Prostate gland (tissue), 2 donors: ENCODE measurements around the gene HSCB.

ENCODE experiments used
- CTCF ChIP-seq, 4 experiments: fragments of 200-600 bp in 2 of 4; fragments of 450-650 bp in 2 of 4; sonication (generic) in 2 of 4; IDR thresholded peaks; 1 replicate in 3 of 4; 2 replicates in 1 of 4; pipeline ENCODE4 v1.5.1; 2016 to 2019; ENCODE audit warnings: antibody characterized with exemption in 4 of 4, mild to moderate bottlenecking in 2 of 4, moderate library complexity in 2 of 4
- POLR2A ChIP-seq: fragments of 450-650 bp; IDR thresholded peaks from one replicate; pipeline ENCODE4 v1.6.1; 2016; ENCODE audit warnings: antibody characterized with exemption, mild to moderate bottlenecking
- POLR2AphosphoS5 ChIP-seq: sonication (generic); formaldehyde crosslinking; IDR thresholded peaks from one replicate; pipeline ENCODE4 v1.6.1; 2017; ENCODE audit warnings: antibody characterized with exemption

DNA sequence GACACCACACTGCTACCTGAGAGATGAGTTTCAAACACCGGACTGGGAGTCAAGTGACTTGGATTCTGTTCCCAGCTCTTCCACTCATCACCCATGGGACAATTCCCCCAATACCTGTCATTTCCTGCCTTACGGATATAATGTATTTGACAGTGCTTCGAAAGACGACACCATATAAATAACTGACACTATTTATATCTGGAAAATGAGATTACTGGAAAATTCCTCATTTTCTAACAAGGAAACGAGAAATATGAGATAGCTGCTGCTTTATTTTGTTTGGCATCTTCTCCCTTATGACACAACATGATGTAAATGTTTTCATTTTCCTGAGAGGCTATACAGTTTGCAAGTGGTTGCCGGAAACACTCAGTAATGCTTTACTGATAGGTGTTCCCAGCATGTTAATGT lies 8.6 kb downstream of the HSCB start:
- TF ChIP-seq CTCF (IDR thresholded peaks at IDR 0.05) (no peak), POLR2A (no peak), POLR2AphosphoS5 (no peak)
